Umbilical cord (tissue), 2 donors: ENCODE results near the gene PDE8B. TPM values are rescaled to one million over a fixed set of nuclear protein-coding genes. Genes with fewer than 3 reads are reported as not detected.

Source experiments
- DNase-seq: peaks from one replicate; pipeline ENCODE4 v3.0.0-alpha.2; 2015; ENCODE audit warnings: low spot score
- total RNA-seq: library from RNA; depleted of rRNA; stranded (reverse); fragments of >200 nt; gene quantifications from one replicate; pipeline ENCODE4 v1.2.3, GENCODE V29; 2014; ENCODE audit warnings: low replicate concordance; ENCODE audit not compliant: insufficient read depth

Gene PDE8B, protein sequence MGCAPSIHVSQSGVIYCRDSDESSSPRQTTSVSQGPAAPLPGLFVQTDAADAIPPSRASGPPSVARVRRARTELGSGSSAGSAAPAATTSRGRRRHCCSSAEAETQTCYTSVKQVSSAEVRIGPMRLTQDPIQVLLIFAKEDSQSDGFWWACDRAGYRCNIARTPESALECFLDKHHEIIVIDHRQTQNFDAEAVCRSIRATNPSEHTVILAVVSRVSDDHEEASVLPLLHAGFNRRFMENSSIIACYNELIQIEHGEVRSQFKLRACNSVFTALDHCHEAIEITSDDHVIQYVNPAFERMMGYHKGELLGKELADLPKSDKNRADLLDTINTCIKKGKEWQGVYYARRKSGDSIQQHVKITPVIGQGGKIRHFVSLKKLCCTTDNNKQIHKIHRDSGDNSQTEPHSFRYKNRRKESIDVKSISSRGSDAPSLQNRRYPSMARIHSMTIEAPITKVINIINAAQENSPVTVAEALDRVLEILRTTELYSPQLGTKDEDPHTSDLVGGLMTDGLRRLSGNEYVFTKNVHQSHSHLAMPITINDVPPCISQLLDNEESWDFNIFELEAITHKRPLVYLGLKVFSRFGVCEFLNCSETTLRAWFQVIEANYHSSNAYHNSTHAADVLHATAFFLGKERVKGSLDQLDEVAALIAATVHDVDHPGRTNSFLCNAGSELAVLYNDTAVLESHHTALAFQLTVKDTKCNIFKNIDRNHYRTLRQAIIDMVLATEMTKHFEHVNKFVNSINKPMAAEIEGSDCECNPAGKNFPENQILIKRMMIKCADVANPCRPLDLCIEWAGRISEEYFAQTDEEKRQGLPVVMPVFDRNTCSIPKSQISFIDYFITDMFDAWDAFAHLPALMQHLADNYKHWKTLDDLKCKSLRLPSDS
- 5.8 TPM for total RNA-seq

DNA sequence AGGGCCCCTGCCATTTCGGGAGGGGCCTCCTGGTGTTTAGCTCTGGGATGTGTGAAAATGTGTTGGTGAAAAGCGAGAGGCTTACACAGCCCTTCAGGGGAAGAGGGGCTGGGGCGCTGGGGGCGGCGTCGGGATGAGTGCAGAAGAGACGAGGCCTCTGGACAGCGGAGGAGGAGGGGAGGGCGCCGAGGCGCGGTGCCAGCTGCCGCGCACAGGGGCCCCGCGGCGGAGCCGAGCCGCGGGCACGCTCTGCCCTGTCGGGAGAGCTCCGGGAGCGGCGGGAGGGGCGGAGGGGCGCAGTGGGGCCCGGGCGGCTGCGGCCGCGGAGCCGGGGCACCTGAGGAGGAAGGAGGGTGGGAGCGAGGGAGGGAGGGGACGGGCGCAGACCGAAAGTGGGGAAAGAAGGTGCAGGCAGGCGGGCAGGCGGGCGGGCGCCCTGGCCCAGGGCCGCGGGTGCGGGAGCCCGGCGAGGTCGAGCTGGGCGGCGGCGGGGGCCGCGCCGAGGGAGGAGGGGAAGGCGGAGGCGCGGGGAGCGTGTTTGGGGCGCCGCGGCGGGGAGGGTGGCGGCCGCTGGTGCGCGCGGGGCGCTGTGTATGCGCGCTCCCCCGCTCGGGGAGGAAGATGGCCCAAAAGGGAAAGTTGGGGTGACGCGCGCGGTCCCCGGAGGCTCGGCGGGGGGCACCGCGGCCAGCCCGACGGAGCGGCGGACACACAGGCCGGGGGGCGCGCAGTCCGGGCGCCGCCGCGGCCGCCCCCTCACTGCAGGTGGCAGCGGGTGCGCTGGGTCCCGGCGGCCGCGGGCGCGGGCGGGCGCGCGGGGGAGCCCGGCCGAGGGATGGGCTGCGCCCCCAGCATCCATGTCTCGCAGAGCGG is at the start of gene PDE8B:
PDE8B (plus strand) TSS at position 590 of the 873 bp plus-strand sequence; CDS start at position 836, 246 bp downstream.
- peak; percentile 10 for DNase-seq

DNA sequence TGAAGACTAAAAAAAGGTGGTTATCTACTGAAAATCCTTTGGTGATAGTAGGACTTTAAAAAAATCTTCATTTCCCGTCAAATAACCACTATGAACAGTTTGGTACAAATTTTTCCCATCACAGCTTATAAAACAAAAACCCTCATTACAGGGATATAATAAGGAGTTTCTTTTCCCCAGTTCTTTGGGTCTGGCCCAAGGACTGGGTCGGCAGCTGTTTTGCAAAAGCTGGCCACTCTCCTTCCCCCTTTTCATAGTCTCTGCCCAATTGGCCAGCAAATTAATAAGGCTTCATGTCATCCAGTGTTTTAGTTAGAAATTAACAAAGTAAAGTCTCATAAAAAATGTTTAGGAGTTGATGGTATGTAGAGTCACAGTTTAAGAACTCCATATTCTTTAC is 47.0 kb upstream of the PDE8B start:
- DNase-seq: no peak

GRCh38 chr5:77167063-77167462 is 43.4 kb upstream of the PDE8B start:
- DNase-seq: no peak

GRCh38 chr5:77167695-77168121 is 42.8 kb upstream of the PDE8B start:
- DNase-seq: peak; percentile 35

DNA sequence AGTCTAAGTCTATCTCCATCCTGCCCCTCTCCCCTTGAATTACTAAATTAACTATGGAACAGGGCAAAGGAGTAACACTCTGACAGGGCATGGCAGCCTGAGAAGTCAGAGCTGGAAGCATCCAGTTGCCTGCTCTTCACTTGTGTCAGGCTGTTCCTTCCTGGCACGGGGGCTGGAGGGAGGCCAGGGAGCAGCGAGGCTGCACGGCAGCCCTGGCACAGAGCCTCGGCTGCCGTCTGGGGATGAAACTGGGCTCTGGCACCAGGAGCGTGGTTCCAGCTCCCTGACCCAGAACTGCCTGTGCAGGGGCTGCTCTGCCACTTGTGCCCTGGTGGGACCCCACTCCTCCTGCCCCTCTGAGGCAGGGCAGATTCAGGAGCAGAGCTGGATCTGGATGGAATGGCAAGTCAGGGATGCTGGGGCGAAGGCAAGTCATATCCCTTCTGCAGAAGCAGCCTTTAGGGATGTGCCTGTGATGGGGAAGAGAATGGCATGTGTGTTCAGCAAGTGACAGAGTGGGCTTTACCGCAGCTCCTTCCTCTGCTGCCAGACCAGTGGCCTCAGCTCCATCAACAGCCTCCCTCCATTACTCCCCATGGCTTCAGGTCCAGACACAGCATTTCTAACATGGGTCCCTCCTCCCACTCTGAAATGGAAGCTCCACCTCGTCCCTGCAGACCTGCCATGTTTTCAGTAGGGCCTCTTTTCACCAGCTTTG is 42.2 kb upstream of the PDE8B start:
- peak; percentile 23 for DNase-seq

GRCh38 chr5:77168879-77169244 is 41.6 kb upstream of the PDE8B start:
- peak; percentile 78 for DNase-seq

- no peak for DNase-seq
These were observed 40.1 kb upstream of the PDE8B start for GRCh38 chr5:77170196-77170890.

DNA sequence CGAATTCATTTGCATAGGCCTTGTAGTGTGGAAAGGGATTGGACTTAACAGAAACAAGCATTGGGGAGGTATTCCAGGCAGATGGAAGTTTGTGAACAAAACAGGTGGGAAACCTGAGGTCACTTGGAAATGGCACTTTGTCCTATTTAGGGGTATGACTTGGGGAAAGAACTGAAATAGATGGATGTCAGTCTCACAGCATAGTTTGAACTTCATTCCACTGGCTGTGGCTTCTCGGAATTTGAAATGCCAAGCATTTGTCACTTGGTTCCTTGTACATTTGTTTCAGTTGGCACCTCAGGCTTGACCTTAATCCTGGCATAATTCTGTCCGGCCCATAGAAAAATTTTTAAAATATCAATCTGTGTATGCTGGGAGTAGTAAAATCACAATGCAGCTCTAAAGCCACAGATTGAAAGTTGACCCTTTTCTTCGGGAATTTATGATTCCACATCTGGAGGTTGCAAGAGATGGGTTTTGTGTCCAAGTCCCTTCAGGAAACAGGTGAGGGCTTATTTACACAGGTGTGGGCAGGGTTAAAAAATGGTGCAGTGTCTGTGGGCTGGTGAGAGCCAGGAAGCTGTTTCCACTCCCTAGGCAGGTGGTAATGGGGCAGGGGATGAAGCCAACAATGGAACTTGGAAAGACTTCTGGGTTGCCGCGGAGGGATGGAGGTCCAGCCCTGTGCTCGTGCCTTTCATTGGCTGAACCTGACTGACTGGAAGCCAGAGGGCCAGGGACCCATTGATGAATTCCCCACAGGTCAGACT is 39.2 kb upstream of the PDE8B start:
- no peak for DNase-seq

GRCh38 chr5:77172713-77173328 is 37.7 kb upstream of the PDE8B start:
- DNase-seq: no peak

DNA sequence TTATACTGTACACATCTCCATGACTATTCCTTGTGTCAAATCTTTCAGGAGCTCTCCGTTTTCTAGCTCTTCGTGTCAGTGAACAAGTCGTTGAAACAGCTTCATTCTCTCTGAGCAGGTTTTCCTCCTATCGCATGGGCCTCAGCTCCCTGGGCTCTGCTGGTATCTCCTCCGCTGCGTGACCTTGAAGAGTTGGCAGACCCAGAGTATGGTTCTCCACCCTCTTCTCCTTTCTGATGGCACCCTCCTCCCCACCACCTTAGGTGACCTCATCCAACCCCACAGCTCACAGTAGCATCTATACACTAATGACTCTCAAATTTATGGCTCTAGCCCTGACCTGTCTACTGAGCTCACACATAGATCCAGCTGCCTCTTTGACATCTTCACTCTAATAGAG is 36.0 kb upstream of the PDE8B start:
- no peak for DNase-seq

GRCh38 chr5:77175231-77175630 is 35.2 kb upstream of the PDE8B start:
- no peak for DNase-seq

- no peak for DNase-seq
These were observed 34.1 kb upstream of the PDE8B start for GRCh38 chr5:77176429-77176828.

DNA sequence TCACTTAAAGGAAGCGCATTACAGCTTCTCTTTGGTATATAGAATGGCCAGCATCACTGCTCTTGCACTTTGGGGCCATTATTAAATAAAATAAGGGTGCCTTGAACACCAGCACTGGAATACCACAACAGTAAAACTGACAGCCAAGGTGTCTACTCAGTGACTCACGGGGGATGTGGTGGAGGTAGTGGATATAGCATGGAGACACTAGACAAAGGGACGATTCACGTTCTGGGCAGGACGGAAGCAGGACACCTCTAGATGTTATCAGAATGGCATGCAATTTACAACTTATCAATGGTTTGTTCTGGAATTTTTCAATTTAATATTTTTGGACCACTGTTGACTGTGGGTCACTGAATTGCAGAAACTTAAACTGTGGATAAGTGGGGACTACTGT is 32.9 kb upstream of the PDE8B start:
- no peak for DNase-seq

- DNase-seq: peak; percentile 19
These were observed 30.1 kb upstream of the PDE8B start for GRCh38 chr5:77180167-77181081.

GRCh38 chr5:77181173-77181572 is 29.3 kb upstream of the PDE8B start:
- DNase-seq: no peak

- peak; percentile 2 for DNase-seq
These were observed 28.7 kb upstream of the PDE8B start for GRCh38 chr5:77181596-77182304.

DNA sequence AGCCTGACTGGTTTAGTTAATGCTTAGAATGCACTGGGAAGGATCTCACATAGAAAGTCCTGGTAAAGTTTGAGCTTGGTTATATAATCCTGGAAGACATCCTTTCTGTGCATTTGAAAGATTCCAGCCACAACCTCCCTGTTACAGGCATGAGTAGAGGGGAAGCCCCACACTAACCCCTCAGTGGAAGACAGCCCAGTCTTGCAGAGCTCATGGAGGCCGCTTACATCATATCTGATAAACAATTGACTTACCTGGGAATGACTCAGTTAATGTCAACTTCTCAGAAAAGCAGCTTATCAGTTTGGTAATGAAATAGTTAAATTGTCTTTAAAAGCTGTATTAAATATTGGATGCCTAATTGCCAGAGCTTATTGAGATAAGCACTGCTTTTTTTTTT is 28.1 kb upstream of the PDE8B start:
- peak; percentile 40 for DNase-seq
